Breast epithelium (tissue), 4 donors: ENCODE data around the gene UGT1A8. TPM values are rescaled to one million over a fixed set of nuclear protein-coding genes. Genes with fewer than 3 reads are reported as not detected.

Experiments used
- DNase-seq, 2 donors: peaks; one replicate each; pipeline ENCODE4 v3.0.0-alpha.2; 2019; ENCODE audit warnings: low spot score in 2 of 2
- H3K27ac ChIP-seq, 2 donors: fragments of 200-600 bp; sonication (generic) in 1 of 2; one replicate each; pipeline ENCODE4 v1.5.1; 2016 to 2019; ENCODE audit warnings: mild to moderate bottlenecking in 1 of 2
- H3K27me3 ChIP-seq, 2 donors: fragments of 200-600 bp; sonication (generic) in 1 of 2; one replicate each; pipeline versions ENCODE4 v1.5.1 to v1.6.0; 2017 to 2019; ENCODE audit warnings: control low read depth in 1 of 2, mild to moderate bottlenecking in 1 of 2
- H3K36me3 ChIP-seq: fragments of 200-600 bp; one replicate; pipeline ENCODE4 v1.5.1; 2019
- H3K4me1 ChIP-seq, 2 donors: fragments of 200-600 bp; sonication (generic); one replicate each; pipeline ENCODE4 v1.5.1; 2016 to 2019; ENCODE audit warnings: control low read depth in 1 of 2
- H3K4me3 ChIP-seq, 3 donors: fragments of 200-600 bp; sonication (generic); 1 replicate in 2 of 3; 2 replicates in 1 of 3; pipeline ENCODE4 v1.5.1; 2016 to 2019; ENCODE audit warnings: mild to moderate bottlenecking in 3 of 3, moderate library complexity in 2 of 3
- H3K9me3 ChIP-seq, 2 donors: fragments of 200-600 bp; sonication (generic) in 1 of 2; one replicate each; pipeline ENCODE4 v1.5.1; 2016 to 2019; ENCODE audit warnings: control low read depth in 1 of 2
- POLR2A ChIP-seq: fragments of 450-650 bp; IDR thresholded peaks from one replicate; pipeline ENCODE4 v1.6.1; 2016; ENCODE audit warnings: antibody characterized with exemption, mild to moderate bottlenecking, moderate library complexity
- POLR2AphosphoS5 ChIP-seq, 3 donors: sonication (generic); formaldehyde crosslinking; IDR thresholded peaks; one replicate each; pipeline ENCODE4 v1.6.1; 2017; ENCODE audit warnings: antibody characterized with exemption in 3 of 3
- intact Hi-C: fragments of 100-400 bp; cut with DNase I; formaldehyde crosslinking; loops from one replicate; pipeline ENCODE4 v1.15.1; 2023; ENCODE audit warnings: low total_unique reads
- total RNA-seq, 3 donors: library from RNA; depleted of rRNA; stranded (reverse); fragments of >200 nt; gene quantifications; one replicate each; pipeline ENCODE4 v1.1.0, GENCODE V29; 2016
- TF ChIP-seq, protein P1 (sequence below), 3 donors: fragments of 450-650 bp; IDR thresholded peaks; one replicate each; pipeline ENCODE4 v1.5.1; 2016 to 2017; ENCODE audit warnings: antibody characterized with exemption in 3 of 3, mild to moderate bottlenecking in 3 of 3, moderate library complexity in 3 of 3

Gene UGT1A8
- total RNA-seq, 3 donors from 2014 or later: not detected

DNA sequence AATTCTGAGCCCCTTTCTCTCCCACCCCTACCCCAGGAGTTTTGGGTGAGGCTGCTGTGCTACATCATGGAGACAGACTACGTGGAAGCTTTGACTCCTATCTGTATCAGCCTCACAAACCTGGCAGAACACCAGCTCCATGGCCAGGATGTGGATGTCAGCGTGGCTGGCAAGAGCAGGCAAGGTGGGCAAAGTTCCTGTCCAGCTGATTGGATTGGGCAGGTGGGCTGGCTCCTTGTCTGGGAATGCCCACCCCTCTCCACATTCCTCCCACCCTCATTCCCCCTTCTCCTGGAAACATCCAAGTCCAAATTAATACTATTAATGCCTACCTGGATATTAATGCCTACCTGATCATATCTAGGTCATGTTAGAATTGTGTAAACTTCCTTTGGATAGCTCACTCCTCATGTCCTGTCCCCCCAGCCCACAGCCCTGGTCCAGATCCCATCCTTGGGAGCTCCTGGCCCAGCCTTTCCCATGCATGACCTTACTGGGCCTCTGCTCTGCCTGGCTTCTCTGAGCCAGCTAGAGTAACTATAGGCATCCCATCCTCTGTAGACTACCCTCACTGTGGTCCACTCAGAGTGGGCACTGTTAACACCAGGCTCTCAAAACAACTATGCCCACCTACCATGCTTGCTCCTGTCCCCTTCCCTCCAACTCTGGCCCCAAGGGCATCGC lies 184.8 kb downstream of the UGT1A8 start:
- TF ChIP-seq POLR2AphosphoS5 (IDR thresholded peaks at IDR 0.05): no peak
- TF ChIP-seq POLR2A: no peak
- TF ChIP-seq, protein P1, sequence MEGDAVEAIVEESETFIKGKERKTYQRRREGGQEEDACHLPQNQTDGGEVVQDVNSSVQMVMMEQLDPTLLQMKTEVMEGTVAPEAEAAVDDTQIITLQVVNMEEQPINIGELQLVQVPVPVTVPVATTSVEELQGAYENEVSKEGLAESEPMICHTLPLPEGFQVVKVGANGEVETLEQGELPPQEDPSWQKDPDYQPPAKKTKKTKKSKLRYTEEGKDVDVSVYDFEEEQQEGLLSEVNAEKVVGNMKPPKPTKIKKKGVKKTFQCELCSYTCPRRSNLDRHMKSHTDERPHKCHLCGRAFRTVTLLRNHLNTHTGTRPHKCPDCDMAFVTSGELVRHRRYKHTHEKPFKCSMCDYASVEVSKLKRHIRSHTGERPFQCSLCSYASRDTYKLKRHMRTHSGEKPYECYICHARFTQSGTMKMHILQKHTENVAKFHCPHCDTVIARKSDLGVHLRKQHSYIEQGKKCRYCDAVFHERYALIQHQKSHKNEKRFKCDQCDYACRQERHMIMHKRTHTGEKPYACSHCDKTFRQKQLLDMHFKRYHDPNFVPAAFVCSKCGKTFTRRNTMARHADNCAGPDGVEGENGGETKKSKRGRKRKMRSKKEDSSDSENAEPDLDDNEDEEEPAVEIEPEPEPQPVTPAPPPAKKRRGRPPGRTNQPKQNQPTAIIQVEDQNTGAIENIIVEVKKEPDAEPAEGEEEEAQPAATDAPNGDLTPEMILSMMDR (IDR thresholded peaks at IDR 0.05): no peak
- no peak for DNase-seq
- intact Hi-C loops: no loop called here
- no peak overlapping the region for H3K27ac ChIP-seq
- H3K4me3 ChIP-seq: no peak overlapping the region
- no peaks in the 10 kb centered on the region for H3K9me3 ChIP-seq
- no peaks in the 10 kb centered on the region for H3K36me3 ChIP-seq
- H3K4me1 ChIP-seq: no peaks in the 10 kb centered on the region
- no peaks in the 10 kb centered on the region for H3K27me3 ChIP-seq

DNA sequence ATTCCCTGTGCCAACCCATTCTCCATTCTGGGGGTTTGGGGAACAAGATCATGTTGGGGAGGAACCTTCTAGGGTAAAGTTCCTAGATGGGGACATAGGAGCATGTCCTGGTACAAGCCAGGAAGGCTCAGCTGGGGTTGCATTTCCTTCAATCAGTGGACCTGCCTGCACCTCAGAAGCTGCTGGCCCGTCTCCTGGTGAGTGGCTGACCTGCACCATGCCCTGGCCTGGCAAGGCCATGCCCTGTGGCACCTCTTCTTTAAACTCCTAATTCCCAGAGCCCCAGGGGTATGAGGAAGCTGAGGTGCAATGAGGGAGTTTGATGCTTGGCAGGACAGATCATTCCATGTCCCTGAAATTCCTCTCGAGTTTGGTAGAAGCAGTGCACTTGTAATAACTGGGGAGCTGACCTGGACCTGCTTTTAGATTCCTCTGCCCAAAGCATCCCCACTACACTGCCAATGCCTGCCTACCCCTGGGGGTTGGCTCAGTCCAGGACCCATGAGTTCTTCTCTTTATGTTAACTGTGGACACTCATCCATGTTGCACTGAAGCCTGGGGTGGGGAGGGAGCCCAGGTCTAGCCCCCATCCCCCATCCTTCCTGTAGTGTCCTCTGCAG lies 186.0 kb downstream of the UGT1A8 start:
- no peaks in the 10 kb centered on the region for H3K9me3 ChIP-seq
- DNase-seq: no peak
- no peaks in the 10 kb centered on the region for H3K27me3 ChIP-seq
- no peaks in the 10 kb centered on the region for H3K36me3 ChIP-seq
- TF ChIP-seq, protein P1 (IDR thresholded peaks at IDR 0.05): no peak
- TF ChIP-seq POLR2A (no peak), POLR2AphosphoS5 (IDR thresholded peaks at IDR 0.05) (no peak)
- H3K27ac ChIP-seq: no peak overlapping the region
- intact Hi-C loops: no loop called here
- no peak overlapping the region for H3K4me3 ChIP-seq
- no peaks in the 10 kb centered on the region for H3K4me1 ChIP-seq

DNA sequence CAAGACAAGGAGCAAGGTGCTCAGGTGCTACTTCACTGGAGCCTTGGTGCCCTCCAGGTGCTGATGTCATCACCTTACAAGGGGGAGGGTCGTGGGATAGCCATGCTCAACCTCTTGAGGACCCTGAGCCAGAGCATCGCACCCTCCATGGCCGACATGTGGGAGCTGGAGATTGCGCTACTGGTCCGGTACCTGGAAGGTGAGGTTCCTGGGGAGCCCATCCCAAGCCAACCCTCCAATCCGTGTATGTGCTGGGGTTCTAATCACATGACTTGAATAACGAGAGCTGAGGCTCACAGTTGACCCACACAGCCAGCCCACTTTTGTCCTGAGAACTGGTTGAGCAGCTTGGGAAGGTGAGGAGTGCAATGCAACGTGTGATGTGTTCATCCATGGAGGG lies 186.6 kb downstream of the UGT1A8 start:
- no peak for DNase-seq
- TF ChIP-seq POLR2A: no peak
- TF ChIP-seq POLR2AphosphoS5 (IDR thresholded peaks at IDR 0.05): no peak
- TF ChIP-seq, protein P1 (IDR thresholded peaks at IDR 0.05): no peak
- intact Hi-C loops: no loop called here
- H3K9me3 ChIP-seq: no peaks in the 10 kb centered on the region
- no peaks in the 10 kb centered on the region for H3K36me3 ChIP-seq
- no peaks in the 10 kb centered on the region for H3K27me3 ChIP-seq
- no peaks in the 10 kb centered on the region for H3K4me1 ChIP-seq
- H3K4me3 ChIP-seq: no peak overlapping the region
- H3K27ac ChIP-seq: no peak overlapping the region

DNA sequence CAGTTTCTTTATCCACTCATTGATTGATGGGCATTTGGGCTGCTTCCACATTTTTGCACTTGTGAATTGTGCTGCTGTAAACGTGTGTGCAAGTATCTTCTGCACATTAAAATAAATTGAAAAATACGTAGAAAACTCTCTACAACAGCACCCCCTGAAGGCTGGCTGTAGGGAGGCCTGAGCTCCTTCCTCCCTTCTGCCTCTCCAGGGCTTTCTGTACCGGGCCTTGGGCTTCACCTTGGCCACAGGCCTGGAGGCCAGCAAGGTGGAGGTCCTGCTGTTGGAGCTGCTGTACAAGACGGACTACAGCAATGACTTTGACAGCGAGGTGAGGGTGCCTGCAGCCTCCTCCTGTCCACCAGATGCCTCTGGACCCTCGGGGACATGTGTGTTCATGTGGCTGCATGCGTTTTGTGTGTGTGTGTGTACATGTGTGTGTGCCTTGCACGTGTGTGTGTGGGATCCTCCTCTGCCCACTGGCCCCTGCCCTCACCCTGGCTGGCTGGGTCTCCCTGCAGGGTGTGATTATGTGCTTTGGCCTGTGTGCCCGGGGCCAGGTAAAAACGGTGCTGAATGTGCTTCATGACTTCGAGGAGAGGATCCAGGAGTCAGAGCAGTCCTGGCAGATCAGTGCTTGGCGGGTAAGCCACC lies 189.9 kb downstream of the UGT1A8 start:
- no peaks in the 10 kb centered on the region for H3K4me1 ChIP-seq
- no peaks in the 10 kb centered on the region for H3K36me3 ChIP-seq
- no peaks in the 10 kb centered on the region for H3K27me3 ChIP-seq
- intact Hi-C loops: no loop called here
- no peak overlapping the region for H3K27ac ChIP-seq
- H3K9me3 ChIP-seq: no peaks in the 10 kb centered on the region
- TF ChIP-seq POLR2AphosphoS5 (IDR thresholded peaks at IDR 0.05) (no peak), POLR2A (no peak)
- TF ChIP-seq, protein P1 (IDR thresholded peaks at IDR 0.05): no peak
- H3K4me3 ChIP-seq: no peak overlapping the region
- no peak for DNase-seq
